Measurements from ENCODE around the gene PPIL4. TPM values are rescaled to one million over a fixed set of nuclear protein-coding genes. Genes with fewer than 3 reads are reported as not detected.
"Not testable (repeated sequence)": the region's sequence is repeated elsewhere in the genome, so short reads cannot be mapped to it uniquely, and the experiment has no call there.

PPIL4 gene
- total RNA-seq, 1 experiment from 2014 or later = 42.8 TPM

DNA sequence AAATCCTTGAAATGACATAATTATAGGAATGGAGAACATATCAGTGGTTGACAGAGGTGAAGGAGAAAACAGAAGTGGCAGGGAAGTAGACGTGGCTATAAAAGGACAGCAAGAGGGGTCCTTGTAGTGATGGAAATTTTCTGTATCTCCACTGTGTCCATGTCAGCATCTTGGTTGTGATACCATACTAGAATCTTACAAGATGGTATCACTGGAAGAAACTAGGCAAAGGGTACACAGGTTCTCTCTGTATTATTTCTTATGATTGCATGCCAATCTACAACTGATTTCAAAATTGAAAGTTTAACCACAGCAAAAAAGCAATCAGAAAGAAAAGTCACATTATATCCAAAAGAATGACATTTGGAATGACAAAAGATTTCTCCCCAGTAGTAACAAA, 44.6 kb downstream of the PPIL4 start:
- Histone ChIP-seq H3K4me3 (no peak overlapping the region), H3K27ac (no peak overlapping the region), H3K36me3 (peaks cover 12% of the 10 kb centered on the region; the same call in 1 of the 2 replicates), H3K4me1 (peaks cover 6% of the 10 kb centered on the region; the same call in 1 of the 2 replicates), H3K9me3 (replicated peaks) (no peaks in the 10 kb centered on the region), H3K27me3 (no peaks in the 10 kb centered on the region)
- no peak for DNase-seq

DNA sequence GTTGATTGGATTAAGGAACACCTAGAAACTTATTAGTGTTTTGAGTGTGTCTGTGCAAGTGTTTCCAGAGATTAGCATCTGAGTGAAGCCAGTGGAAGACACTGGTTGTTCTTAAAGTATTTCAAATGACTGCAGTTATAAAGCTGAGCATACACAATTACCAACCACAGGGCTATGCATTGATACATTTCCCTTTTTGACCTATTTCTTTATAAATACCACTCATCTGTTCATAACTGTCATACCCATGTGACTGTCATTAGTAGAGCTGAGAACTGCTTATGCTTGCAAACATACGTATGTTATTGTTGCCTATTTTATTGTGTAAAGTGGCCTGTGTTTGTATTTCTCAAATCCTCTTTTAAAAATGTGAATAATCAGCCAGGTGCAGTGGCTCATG, 45.7 kb downstream of the PPIL4 start:
- no peak overlapping the region for H3K4me3 ChIP-seq
- H3K36me3 ChIP-seq = peaks cover 7% of the 10 kb centered on the region; the same call in 1 of the 2 replicates
- H3K27ac ChIP-seq = no peak overlapping the region
- no peak for DNase-seq
- H3K27me3 ChIP-seq = no peaks in the 10 kb centered on the region
- H3K4me1 ChIP-seq = peaks cover 6% of the 10 kb centered on the region; the same call in 1 of the 2 replicates
- H3K9me3 ChIP-seq (replicated peaks) = no peaks in the 10 kb centered on the region

DNA sequence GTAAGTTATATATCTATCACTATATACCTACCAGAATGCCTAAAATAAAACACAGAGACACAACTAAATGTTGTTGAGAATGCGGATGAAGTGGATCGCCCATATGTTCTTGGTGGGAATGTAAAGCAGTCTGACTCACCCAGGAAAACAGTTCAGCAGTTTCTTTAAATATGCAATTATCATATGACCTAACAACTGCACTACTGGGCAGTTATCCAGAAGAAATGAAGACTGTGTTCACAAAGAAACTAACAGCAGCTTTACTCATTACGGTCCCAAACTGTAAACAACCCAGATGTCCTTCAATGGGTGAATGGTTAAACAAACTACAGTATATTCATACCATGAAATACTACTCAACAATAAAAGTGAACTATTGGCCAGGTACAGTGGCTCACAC, 46.8 kb downstream of the PPIL4 start:
- Histone ChIP-seq H3K4me1 (peaks cover 6% of the 10 kb centered on the region; the same call in 1 of the 2 replicates), H3K9me3 (replicated peaks) (no peaks in the 10 kb centered on the region), H3K27ac (peak overlapping the region; percentile 3; the same call in 1 of the 2 replicates), H3K27me3 (no peaks in the 10 kb centered on the region), H3K36me3 (no peaks in the 10 kb centered on the region), H3K4me3 (no peak overlapping the region)
- DNase-seq = peak in 1 of 2 experiments; percentile 55

DNA sequence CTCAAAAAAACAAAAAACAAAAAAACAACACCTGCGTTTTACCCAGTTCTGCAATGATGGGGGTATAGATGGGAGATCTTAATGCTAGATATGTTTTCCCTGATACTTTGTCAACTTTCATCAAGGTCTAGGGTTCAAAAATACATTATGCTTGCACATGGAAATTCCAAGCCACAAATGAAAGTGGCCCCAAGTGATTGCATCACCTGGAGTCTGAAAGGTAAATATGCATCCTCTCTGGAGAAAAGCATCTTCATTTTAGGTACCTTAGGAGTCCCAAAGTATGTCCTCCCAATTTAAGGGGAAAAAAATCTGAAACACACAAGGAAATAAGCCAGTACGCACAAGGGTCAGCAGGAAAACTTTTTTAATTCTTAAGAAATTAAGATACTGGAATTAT, 48.5 kb downstream of the PPIL4 start:
- Histone ChIP-seq H3K4me3 (no peak overlapping the region), H3K27me3 (no peaks in the 10 kb centered on the region), H3K4me1 (peaks cover 6% of the 10 kb centered on the region; the same call in 1 of the 2 replicates), H3K9me3 (replicated peaks) (no peaks in the 10 kb centered on the region), H3K36me3 (no peaks in the 10 kb centered on the region), H3K27ac (no peak overlapping the region)
- DNase-seq = no peak

DNA sequence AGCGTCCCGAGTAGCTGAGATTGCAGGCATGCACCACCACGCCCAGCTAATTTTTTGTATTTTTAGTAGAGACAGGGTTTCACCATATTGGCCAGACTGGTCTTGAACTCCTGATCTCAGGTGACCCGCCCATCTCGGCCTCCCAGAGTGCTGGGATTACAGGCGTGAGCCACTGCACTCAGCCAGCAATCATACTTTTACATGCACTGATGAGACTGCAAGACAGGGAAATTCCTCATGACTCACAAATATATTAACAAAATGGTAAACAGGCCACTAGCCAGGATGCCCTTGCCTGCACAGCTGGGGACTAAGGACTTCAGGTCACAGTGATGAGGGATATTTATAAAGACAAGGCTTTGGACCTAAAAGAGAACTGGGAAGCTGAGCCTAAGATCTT, 49.2 kb downstream of the PPIL4 start:
- H3K27me3 ChIP-seq; H3K4me3 ChIP-seq; H3K9me3 ChIP-seq (replicated peaks); DNase-seq; H3K4me1 ChIP-seq; H3K27ac ChIP-seq; H3K36me3 ChIP-seq: not testable (repeated sequence)

DNA sequence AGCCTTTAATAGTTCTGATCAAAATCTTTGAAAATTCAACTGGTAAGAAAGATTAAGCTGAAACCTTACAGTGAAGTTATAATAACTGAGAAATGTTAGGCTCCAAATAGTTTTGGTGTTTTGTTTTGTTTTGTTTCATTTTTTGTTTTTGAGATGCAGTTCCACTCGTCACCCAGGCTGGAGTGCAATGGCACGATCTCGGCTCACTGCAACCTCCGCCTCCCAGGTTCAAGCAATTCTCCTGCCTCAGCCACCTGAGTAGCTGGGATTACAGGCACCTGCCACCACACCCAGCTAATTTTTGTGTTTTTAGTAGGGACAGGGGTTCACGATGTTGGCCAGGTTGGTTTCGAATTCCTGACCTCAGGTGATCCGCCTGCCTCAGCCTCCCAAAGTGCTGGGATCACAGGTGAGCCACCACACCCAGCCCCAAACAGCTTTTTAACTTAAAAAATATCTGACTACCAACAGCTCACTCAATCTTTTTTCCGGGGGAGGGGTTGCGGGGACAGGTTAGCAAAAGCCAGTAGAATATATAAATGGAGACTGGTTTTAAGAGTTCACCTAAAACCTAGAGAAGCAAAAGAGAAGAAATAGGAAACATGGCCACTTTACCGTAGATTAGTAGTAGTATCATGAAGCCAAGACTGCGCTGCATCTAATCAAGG, 50.4 kb downstream of the PPIL4 start:
- not testable (repeated sequence) for H3K4me1 ChIP-seq, DNase-seq, H3K27me3 ChIP-seq

DNA sequence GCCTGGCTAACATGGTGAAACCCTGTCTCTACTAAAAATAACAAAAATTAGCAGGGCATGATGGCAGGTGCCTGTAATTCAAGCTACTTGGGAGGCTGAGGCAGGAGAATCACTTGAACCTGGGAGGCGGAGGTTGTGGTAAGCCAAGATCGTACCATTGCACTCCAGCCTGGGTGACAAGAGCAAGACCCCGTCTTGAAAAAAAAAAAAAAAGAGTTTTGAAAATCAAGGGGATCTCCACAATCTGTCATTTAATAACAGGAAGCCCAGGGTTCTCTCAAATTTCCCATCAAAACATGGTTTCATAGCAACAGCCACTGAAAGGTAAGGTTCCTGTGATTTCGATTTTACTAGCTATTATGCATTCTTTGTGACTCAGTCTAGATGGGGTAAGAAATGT, 51.0 kb downstream of the PPIL4 start:
- not testable (repeated sequence) for DNase-seq; H3K27me3 ChIP-seq; H3K4me3 ChIP-seq; H3K9me3 ChIP-seq (replicated peaks); H3K27ac ChIP-seq; H3K36me3 ChIP-seq; H3K4me1 ChIP-seq

More for the DNA sequence above, 50.4 kb downstream of the PPIL4 start:
- H3K36me3 ChIP-seq; H3K27ac ChIP-seq; H3K4me3 ChIP-seq; H3K9me3 ChIP-seq (replicated peaks): not testable (repeated sequence)

DNA sequence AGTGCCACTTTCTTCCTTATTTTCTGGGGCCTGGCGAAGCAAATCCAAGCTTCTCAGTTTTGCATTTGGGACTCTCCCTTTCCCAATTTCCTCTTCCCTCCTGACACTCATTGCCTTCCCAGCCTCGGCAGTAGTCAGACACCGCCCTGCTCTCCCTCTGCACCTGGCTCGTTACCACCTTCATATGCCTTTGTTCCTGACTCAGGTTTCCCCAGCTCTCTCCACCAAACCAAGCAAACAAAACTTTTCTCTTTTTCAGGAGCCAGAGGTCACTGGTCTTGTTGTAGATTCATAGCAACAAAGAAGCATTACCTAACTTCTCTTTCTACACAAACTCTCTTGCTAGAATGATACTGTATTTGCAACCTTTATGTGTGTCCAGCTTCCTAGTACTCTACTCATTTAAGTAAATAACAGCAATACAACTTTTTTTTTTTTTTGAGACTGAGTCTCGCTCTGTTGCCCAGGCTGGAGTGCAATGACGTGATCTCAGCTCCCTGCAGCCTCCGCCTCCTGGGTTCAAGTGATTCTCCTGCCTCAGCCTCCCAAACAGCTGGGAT, 52.0 kb downstream of the PPIL4 start:
- H3K4me1 ChIP-seq = peaks cover 3% of the 10 kb centered on the region; the same call in 1 of the 2 replicates
- H3K9me3 ChIP-seq (replicated peaks) = no peaks in the 10 kb centered on the region
- no peak for DNase-seq
- no peaks in the 10 kb centered on the region for H3K36me3 ChIP-seq
- no peak overlapping the region for H3K27ac ChIP-seq
- H3K4me3 ChIP-seq = no peak overlapping the region
- H3K27me3 ChIP-seq = no peaks in the 10 kb centered on the region

DNA sequence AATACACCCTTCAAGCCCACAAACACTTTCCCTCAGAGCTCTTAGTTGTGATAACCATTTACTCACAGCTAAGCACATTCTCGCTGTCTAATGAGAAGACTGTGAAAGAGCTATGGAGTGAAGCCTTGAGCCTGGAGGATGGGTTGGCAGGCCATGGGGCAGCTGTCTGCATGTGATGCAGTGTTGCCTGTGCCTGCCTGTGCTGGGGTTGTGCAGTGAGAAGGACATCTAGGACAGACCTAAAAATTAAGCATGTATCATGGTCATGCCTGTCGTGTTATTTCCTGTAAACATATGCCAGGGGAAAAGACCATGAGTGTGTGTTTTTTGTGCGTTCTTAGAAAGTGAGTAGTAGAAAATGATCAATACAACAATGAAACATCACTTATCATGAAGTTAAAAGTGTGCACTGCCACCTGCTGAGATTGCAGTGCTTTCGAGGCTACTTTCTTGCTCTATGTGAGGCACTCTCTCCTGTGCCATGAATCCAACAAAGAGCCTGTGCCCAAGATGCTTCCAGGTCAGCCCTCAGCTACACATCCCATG, 53.0 kb downstream of the PPIL4 start:
- DNase-seq = no peak
- H3K4me1 ChIP-seq = no peaks in the 10 kb centered on the region
- no peak overlapping the region for H3K27ac ChIP-seq
- H3K4me3 ChIP-seq = no peak overlapping the region
- H3K36me3 ChIP-seq = no peaks in the 10 kb centered on the region
- no peaks in the 10 kb centered on the region for H3K9me3 ChIP-seq (replicated peaks)
- no peaks in the 10 kb centered on the region for H3K27me3 ChIP-seq

DNA sequence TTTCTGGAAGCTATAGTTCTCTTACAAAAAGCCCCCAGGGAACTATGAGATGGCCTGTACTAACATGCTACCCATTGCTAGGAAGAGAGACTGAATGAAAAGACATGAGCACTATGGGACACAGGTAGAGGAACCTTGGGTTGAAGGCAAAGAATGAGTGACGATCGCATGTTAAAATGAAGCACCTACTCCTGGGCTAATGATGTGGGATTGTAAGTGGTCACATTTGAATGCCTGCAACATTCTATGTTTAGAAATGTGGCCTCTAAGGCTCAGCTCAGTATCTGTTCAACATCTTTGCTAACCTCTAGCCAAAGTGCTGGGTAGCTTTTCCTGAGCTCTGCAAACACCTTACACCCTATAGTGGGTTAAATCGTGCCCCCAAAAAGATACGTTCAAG, 55.9 kb downstream of the PPIL4 start:
- H3K4me3 ChIP-seq = no peak overlapping the region
- no peak for DNase-seq
- no peaks in the 10 kb centered on the region for H3K27me3 ChIP-seq
- H3K4me1 ChIP-seq = no peaks in the 10 kb centered on the region
- H3K36me3 ChIP-seq = no peaks in the 10 kb centered on the region
- no peak overlapping the region for H3K27ac ChIP-seq
- no peaks in the 10 kb centered on the region for H3K9me3 ChIP-seq (replicated peaks)

DNA sequence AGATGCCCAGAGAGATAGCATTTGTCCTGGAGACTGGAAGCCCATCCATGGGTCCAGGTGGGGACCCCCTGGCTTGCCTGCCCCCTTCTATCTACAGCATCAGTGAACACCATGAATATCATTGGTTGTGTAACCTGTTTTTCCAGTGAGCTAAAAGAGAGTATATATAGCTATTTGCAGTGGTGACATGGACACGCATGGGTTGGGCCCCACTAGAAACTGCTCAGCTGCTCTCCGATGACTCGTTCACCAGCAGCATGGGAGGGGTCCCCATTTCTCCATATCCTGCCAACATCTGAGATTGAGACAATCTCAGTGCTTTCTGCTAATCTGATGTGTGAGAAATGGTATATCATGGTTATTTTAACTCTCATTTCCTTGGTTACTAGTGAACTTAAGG, 57.0 kb downstream of the PPIL4 start:
- no peaks in the 10 kb centered on the region for H3K27me3 ChIP-seq
- H3K27ac ChIP-seq = no peak overlapping the region
- H3K4me1 ChIP-seq = no peaks in the 10 kb centered on the region
- no peaks in the 10 kb centered on the region for H3K9me3 ChIP-seq (replicated peaks)
- H3K4me3 ChIP-seq = no peak overlapping the region
- no peaks in the 10 kb centered on the region for H3K36me3 ChIP-seq
- no peak for DNase-seq

DNA sequence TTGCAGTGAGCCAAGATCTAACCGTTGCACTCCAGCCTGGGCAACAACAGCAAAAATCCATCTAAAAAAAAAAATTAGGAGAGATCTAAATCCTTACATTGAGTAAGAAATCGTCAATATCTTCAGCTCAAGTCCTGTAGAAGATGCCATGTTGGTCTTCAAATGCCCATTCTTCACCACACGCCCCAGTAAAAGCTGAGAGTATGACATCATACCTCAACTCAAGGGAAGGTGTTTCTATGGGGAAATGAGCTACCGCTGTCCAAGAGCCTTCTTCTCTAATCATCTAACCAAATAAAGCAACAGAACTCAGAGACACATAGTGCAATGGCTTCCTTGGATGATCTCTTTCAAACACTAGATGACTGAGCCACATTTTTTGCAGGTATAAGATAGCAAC, 58.5 kb downstream of the PPIL4 start:
- H3K27ac ChIP-seq = no peak overlapping the region
- no peak overlapping the region for H3K4me3 ChIP-seq
- no peaks in the 10 kb centered on the region for H3K4me1 ChIP-seq
- no peaks in the 10 kb centered on the region for H3K27me3 ChIP-seq
- H3K9me3 ChIP-seq (replicated peaks) = no peaks in the 10 kb centered on the region
- H3K36me3 ChIP-seq = no peaks in the 10 kb centered on the region
- DNase-seq = no peak

DNA sequence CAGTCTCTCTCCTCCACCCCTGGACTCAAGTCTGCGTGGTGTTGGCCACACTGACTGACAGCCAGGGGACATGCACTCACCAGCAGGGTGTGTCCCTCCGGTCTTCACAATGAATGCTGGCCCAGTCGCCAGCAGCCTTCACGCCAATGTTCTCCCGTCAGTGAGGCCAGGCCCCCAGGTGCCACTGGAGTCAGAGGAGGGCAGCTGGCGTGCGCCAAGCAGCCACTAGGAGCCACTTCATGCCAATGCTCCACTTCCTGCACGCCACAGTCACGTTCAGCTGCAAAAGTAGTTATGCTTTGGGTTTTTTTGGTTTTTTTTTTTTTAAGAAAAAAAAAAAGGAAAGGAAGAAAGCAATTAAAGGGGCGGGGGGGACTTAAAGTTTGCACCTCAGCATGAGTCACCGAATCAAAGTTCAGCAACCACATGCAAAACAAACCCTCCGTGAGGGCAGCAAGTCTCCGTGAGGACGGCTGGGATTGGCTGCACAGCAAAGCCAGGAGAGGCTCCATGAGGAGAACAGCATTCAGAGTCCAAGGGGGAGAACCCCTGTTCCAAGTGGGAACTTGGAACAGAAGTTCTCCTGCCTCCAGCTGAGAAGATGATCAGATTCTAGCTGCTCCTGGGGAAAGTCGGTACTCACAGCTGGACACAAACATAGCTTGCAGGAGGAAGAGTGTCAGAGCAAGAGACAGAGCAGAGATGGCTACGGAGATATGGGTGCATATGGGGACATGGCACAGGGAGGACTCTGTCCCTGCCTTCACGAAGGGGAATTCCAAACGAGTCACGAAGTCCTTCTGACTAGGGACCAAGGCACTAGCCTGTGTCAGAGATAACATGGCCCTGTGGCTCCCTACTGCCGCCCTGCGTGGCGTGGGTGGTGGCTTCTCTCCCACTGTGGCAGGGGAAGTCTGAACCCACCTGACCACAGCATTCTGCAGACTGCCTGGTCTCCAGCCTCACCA, 60.8 kb downstream of the PPIL4 start, which contains the start of gene ZC3H12D:
Gene ZC3H12D, minus strand, starts transcription at position 282 of the 968 bp plus-strand sequence. CDS start 10,471 bp downstream, outside the sequence.
- Histone ChIP-seq H3K9me3 (replicated peaks) (no peaks in the 10 kb centered on the region), H3K36me3 (no peaks in the 10 kb centered on the region), H3K27ac (no peak within 1 kb of the TSS), H3K4me3 (no peak within 1 kb of the TSS), H3K27me3 (no peaks in the 10 kb centered on the region), H3K4me1 (no peaks in the 10 kb centered on the region)
- peak in 1 of 2 experiments; percentile 29 for DNase-seq

DNA sequence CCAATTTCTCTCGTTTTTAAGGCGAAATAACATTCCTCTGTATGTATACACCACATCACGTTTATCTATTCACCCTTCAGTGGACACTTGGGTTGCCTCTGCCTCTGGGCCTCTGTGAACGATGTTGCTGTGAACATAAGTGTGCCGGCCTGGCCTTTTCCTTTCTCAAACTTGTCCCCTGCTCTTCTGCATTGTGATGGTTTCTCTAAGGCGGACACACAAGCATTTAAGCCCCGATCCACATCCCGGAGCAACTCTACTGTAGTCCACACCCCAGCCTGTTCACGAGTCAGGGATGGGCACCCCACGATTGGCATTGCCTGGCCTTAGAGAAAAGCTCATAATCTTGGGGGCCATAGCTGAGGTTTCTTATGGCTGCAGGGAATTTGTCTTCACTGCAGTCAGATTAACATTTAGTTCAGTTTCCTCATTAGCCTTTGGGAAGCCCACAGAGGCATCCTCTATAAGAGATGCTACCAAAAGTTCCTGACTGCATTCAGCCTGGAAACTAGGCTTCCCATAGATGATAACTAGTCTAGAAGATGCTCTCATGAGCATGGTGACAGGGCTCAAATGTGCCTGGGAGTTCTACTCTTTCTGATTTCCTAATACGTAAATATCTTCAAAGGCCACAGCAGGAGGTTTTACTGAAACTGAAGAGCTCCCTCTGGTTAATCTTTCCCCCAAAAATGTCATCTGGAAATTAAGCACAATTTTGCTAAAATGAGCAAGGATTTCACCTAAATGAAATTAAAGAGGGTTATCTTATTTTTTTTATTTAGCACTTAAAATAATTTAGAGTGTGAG, 61.8 kb downstream of the PPIL4 start:
- H3K36me3 ChIP-seq = no peaks in the 10 kb centered on the region
- no peaks in the 10 kb centered on the region for H3K4me1 ChIP-seq
- no peaks in the 10 kb centered on the region for H3K27me3 ChIP-seq
- no peak overlapping the region for H3K27ac ChIP-seq
- no peak for DNase-seq
- no peak overlapping the region for H3K4me3 ChIP-seq
- no peaks in the 10 kb centered on the region for H3K9me3 ChIP-seq (replicated peaks)

Data from SJCRH30 (cell line).